ENCODE measurements around the gene EPG5. TPM values are rescaled to one million over a fixed set of nuclear protein-coding genes. Genes with fewer than 3 reads are reported as not detected.

Gene EPG5
- total and polyA plus RNA-seq, 10 of the 15 experiments (the other 5 are each of a cell fraction or from before 2014, with no cell fraction given): 1.9 to 27.7 (median 9.0) TPM

DNA sequence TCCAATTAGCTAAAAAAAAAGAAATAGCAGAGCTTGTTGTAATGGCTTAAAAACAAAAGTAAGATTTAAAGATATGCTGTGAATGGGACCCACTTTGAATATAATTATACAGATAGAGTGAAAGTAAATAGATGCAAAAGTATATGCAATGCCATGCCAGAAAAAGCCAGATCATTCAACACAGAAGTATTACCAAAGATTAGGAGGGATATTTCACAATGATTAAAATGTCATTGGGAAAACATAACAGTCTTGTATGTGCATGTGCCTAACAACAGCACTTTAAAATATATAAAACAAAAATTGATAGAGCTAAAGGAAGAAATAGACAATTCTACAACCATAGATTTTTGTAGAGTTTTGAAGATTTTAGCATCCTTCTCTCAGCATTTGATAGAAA, 161.6 kb downstream of the EPG5 start:
- H2AFZ ChIP-seq (ENCODE audit: control insufficient read depth, low read depth, low read length): no peak overlapping the region
- H3K4me2 ChIP-seq (ENCODE audit: control insufficient read depth, insufficient read depth): no peak overlapping the region
- in situ Hi-C loops (cut with MboI): no loop called here
- ChIA-PET POLR2A (interaction anchor here (0.7 kb wide), 1 partner anchor 1345 kb away, joined by 3 read pairs; the partner anchor contains the start of gene HDHD2), CTCF (interaction anchor here (0.7 to 3.9 kb wide), 5 partner anchors 74 to 178 kb away, joined by 3 to 23 read pairs (median 5); partner anchors contain the start of gene SLC14A1), SMC1A (ENCODE audit: uncharacterized antibody, unreplicated experiment) (interaction anchor here (0.9 to 1.3 kb wide), 5 partner anchors 11 to 139 kb away, joined by 3 to 4 read pairs (median 4); no protein-coding TSS in a partner anchor), RAD21 (ENCODE audit: unreplicated experiment) (interaction anchor here (0.5 to 1.5 kb wide), 3 partner anchors 80 to 123 kb away, joined by 3 to 4 read pairs (median 3); no protein-coding TSS in a partner anchor)
- no peak overlapping the region for H3K4me3 ChIP-seq
- no TSS peak for BruUV-seq (replicated peaks)
- intact Hi-C loops (cut with micrococcal nuclease; ENCODE audit: unreplicated experiment): no loop called here
- no peak for DNase-seq (ENCODE audit: low read depth, low spot score)
- H3K27ac ChIP-seq (ENCODE audit: control insufficient read depth, insufficient read depth): no peak overlapping the region
- FAIRE-seq: no peak
- H3K36me3 ChIP-seq (ENCODE audit: control insufficient read depth in 2 of 2, insufficient read depth in 2 of 2, low read length in 1 of 2): no peaks in the 10 kb centered on the region
- TF ChIP-seq, protein P1, sequence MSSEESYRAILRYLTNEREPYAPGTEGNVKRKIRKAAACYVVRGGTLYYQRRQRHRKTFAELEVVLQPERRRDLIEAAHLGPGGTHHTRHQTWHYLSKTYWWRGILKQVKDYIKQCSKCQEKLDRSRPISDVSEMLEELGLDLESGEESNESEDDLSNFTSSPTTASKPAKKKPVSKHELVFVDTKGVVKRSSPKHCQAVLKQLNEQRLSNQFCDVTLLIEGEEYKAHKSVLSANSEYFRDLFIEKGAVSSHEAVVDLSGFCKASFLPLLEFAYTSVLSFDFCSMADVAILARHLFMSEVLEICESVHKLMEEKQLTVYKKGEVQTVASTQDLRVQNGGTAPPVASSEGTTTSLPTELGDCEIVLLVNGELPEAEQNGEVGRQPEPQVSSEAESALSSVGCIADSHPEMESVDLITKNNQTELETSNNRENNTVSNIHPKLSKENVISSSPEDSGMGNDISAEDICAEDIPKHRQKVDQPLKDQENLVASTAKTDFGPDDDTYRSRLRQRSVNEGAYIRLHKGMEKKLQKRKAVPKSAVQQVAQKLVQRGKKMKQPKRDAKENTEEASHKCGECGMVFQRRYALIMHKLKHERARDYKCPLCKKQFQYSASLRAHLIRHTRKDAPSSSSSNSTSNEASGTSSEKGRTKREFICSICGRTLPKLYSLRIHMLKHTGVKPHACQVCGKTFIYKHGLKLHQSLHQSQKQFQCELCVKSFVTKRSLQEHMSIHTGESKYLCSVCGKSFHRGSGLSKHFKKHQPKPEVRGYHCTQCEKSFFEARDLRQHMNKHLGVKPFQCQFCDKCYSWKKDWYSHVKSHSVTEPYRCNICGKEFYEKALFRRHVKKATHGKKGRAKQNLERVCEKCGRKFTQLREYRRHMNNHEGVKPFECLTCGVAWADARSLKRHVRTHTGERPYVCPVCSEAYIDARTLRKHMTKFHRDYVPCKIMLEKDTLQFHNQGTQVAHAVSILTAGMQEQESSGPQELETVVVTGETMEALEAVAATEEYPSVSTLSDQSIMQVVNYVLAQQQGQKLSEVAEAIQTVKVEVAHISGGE (CRISPR knock-in tag; IDR thresholded peaks at IDR 0.05): no peak
- no peak for TF ChIP-seq RB1 (IDR thresholded peaks at IDR 0.05; ENCODE audit: borderline replicate concordance)
- TF ChIP-seq, protein P2, sequence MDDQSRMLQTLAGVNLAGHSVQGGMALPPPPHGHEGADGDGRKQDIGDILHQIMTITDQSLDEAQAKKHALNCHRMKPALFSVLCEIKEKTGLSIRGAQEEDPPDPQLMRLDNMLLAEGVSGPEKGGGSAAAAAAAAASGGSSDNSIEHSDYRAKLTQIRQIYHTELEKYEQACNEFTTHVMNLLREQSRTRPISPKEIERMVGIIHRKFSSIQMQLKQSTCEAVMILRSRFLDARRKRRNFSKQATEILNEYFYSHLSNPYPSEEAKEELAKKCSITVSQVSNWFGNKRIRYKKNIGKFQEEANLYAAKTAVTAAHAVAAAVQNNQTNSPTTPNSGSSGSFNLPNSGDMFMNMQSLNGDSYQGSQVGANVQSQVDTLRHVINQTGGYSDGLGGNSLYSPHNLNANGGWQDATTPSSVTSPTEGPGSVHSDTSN (IDR thresholded peaks at IDR 0.05; ENCODE audit: insufficient replicate concordance, low read depth, low read length): no peak
- H3K27me3 ChIP-seq (replicated peaks in 1 of 2; ENCODE audit: control insufficient read depth in 2 of 2, insufficient read depth in 2 of 2, low read length in 1 of 2): no peaks in the 10 kb centered on the region
- ATAC-seq: no peak
- H3K9me3 ChIP-seq (replicated peaks; ENCODE audit: control insufficient read depth, insufficient read depth, low read length): peaks cover 4% of the 10 kb centered on the region; the same call in 2 of the 3 replicates
- H3K79me2 ChIP-seq (ENCODE audit: control insufficient read depth, insufficient read depth, low read length): no peaks in the 10 kb centered on the region
- no peaks in the 10 kb centered on the region for H3K4me1 ChIP-seq (ENCODE audit: control insufficient read depth, insufficient read depth, low read length)
- no peak overlapping the region for H3K9ac ChIP-seq (ENCODE audit: control insufficient read depth, insufficient read depth, low read length)
- no peaks in the 10 kb centered on the region for H4K20me1 ChIP-seq (ENCODE audit: control insufficient read depth, insufficient read depth)
